Trophoblast cell (in vitro differentiated cells and primary cell): ENCODE results near the gene PANK4.
"Not testable (repeated sequence)": the region's sequence is repeated elsewhere in the genome, so short reads cannot be mapped to it uniquely, and the experiment has no call there.

ENCODE experiments used
- DNase-seq, 2 donors: peaks; one replicate each; pipeline ENCODE4 v3.0.0-alpha.2; 2016
- H2AFZ ChIP-seq: 2 replicates; pipeline ENCODE4 v1.6.1; 2013; ENCODE audit warnings: low read length, moderate library complexity, mild to moderate bottlenecking; ENCODE audit not compliant: insufficient read depth, poor library complexity
- H2AK5ac ChIP-seq: 2 replicates; pipeline ENCODE4 v1.6.1; 2013; ENCODE audit warnings: mild to moderate bottlenecking, low read length
- H2BK120ac ChIP-seq: 2 replicates; pipeline ENCODE4 v1.6.1; 2013; ENCODE audit warnings: low read length, mild to moderate bottlenecking, moderate library complexity; ENCODE audit not compliant: insufficient read depth, poor library complexity
- H2BK12ac ChIP-seq: 2 replicates; pipeline ENCODE4 v1.6.1; 2013; ENCODE audit warnings: mild to moderate bottlenecking, low read length, moderate library complexity
- H2BK5ac ChIP-seq: 2 replicates; pipeline ENCODE4 v1.6.1; 2013; ENCODE audit warnings: low read length, low read depth, moderate library complexity, mild to moderate bottlenecking; ENCODE audit not compliant: poor library complexity
- H3K14ac ChIP-seq: 2 replicates; pipeline ENCODE4 v1.6.1; 2013; ENCODE audit warnings: mild to moderate bottlenecking, low read length
- H3K18ac ChIP-seq: 2 replicates; pipeline ENCODE4 v1.6.1; 2013; ENCODE audit warnings: mild to moderate bottlenecking, low read length
- H3K23ac ChIP-seq: 2 replicates; pipeline ENCODE4 v1.6.1; 2013; ENCODE audit warnings: low read length
- H3K27ac ChIP-seq: 2 replicates; pipeline ENCODE4 v1.5.1; 2013; ENCODE audit warnings: low read depth, mild to moderate bottlenecking, inconsistent platforms, low read length, moderate library complexity
- H3K27me3 ChIP-seq: 2 replicates; pipeline ENCODE4 v1.6.1; 2013; ENCODE audit warnings: inconsistent platforms, mild to moderate bottlenecking, low read length, moderate library complexity; ENCODE audit not compliant: insufficient read depth
- H3K36me3 ChIP-seq, 2 experiments: 1 replicate in 1 of 2; 2 replicates in 1 of 2; pipeline ENCODE4 v1.6.1; 2013; ENCODE audit warnings: low read length in 2 of 2, mild to moderate bottlenecking in 2 of 2, moderate library complexity in 1 of 2; ENCODE audit not compliant: insufficient read depth in 2 of 2, control insufficient read depth in 1 of 2
- H3K4ac ChIP-seq: 2 replicates; pipeline ENCODE4 v1.6.1; 2013; ENCODE audit warnings: low read depth, mild to moderate bottlenecking, low read length, moderate library complexity
- H3K4me1 ChIP-seq, 2 experiments: 1 replicate in 1 of 2; 2 replicates in 1 of 2; pipeline ENCODE4 v1.6.1; 2013; ENCODE audit warnings: low read length in 2 of 2, mild to moderate bottlenecking in 2 of 2, moderate library complexity in 1 of 2; ENCODE audit not compliant: insufficient read depth in 2 of 2, control insufficient read depth in 1 of 2
- H3K4me2 ChIP-seq: 2 replicates; pipeline ENCODE4 v1.6.1; 2013; ENCODE audit warnings: inconsistent platforms, mild to moderate bottlenecking, low read length, moderate library complexity
- H3K4me3 ChIP-seq: 2 replicates; pipeline ENCODE4 v1.5.1; 2013; ENCODE audit warnings: mild to moderate bottlenecking, low read depth, low read length, inconsistent platforms
- H3K79me1 ChIP-seq: one replicate; pipeline ENCODE4 v1.6.1; 2013; ENCODE audit warnings: low read length
- H3K79me2 ChIP-seq: 2 replicates; pipeline ENCODE4 v1.6.1; 2013; ENCODE audit warnings: low read length, mild to moderate bottlenecking; ENCODE audit not compliant: control insufficient read depth, insufficient read depth, poor library complexity
- H3K9ac ChIP-seq: 2 replicates; pipeline ENCODE4 v1.6.1; 2013; ENCODE audit warnings: mild to moderate bottlenecking, low read length
- H3K9me3 ChIP-seq: 2 replicates; pipeline ENCODE4 v1.6.1; 2013; ENCODE audit warnings: low read depth, mild to moderate bottlenecking, control low read depth, inconsistent platforms, low read length; ENCODE audit not compliant: insufficient read depth
- H4K12ac ChIP-seq: 2 replicates; pipeline ENCODE4 v1.6.1; 2013; ENCODE audit warnings: low read depth, mild to moderate bottlenecking, low read length, moderate library complexity
- H4K8ac ChIP-seq: 2 replicates; pipeline ENCODE4 v1.6.1; 2013; ENCODE audit warnings: low read depth, mild to moderate bottlenecking, low read length, moderate library complexity
- H4K91ac ChIP-seq: one replicate; pipeline ENCODE4 v1.6.1; 2013; ENCODE audit warnings: low read depth, mild to moderate bottlenecking, low read length, moderate library complexity
- WGBS: extraction: QIAGEN DNeasy Blood & Tissue Kit; methylation state at CpG from one replicate; pipeline ENCODE4 v1.1.7; 2013; ENCODE audit warnings: missing lambda C conversion rate; ENCODE audit not compliant: insufficient read length, insufficient coverage; ENCODE audit errors: extremely low coverage; 5-methylcytosine and 5-hydroxymethylcytosine counted together

PANK4 gene

DNA sequence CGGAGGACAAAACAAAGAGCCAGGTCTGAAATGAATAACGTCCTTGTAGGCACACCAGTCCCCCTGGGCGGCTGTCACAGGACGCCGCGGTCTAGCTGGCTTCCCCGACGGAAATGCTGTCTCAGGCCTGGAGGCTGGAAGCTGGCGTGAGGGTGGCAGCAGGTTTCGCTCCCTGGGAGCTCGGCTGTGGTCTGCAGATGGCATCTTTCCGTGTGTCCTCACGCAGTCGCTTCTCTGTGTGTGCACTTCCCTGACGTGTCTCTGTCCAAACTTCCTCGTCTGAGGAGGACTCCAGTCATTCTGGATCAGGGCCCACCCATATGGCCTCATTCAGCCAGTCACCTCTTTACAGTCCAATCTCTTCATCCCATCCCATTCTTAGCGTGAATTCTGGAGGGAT, 43.9 kb upstream of the PANK4 start:
- Histone ChIP-seq H3K4me2 (no peak overlapping the region), H3K27me3 (no peaks in the 10 kb centered on the region), H4K91ac (no peak overlapping the region), H3K9me3 (peaks cover 2% of the 10 kb centered on the region), H3K4me1 (no peaks in the 10 kb centered on the region), H4K8ac (no peak overlapping the region), H3K23ac (no peak overlapping the region), H3K9ac (no peak overlapping the region), H2BK120ac (no peak overlapping the region), H3K4me3 (no peak overlapping the region), H3K27ac (no peak overlapping the region), H2AK5ac (no peak overlapping the region), H3K36me3 (no peaks in the 10 kb centered on the region), H3K79me2 (no peaks in the 10 kb centered on the region), H4K12ac (no peak overlapping the region), H3K14ac (no peak overlapping the region), H3K79me1 (no peaks in the 10 kb centered on the region), H3K4ac (no peak overlapping the region), H2BK5ac (no peak overlapping the region), H2BK12ac (no peak overlapping the region), H2AFZ (no peak overlapping the region), H3K18ac (no peak overlapping the region)
- no peak for DNase-seq
- no CpG with 5 or more reads among the region's 17 CpGs for WGBS

DNA sequence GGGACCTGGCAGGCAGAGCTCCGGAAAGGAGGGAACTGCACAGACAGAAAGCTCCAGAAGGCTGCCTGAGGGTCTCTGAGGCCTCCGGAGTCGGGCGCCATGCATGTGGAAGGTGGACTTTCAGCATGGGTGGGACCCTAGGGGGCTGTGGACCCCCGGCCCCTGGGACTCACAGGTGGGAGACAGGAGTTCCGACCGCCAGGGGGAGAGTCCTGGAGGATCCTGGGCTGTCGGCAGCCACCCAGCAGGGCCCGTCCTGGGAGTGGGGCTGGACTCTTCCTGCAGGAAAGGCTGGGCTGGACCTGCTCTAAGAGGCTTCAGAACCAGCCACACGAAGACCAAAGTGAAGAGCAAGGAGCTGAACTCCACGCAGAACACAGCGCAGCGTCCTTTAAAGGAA, 43.3 kb upstream of the PANK4 start:
- not testable (repeated sequence) for H3K27ac ChIP-seq, H3K36me3 ChIP-seq, H2AK5ac ChIP-seq, H4K12ac ChIP-seq, H3K79me2 ChIP-seq, H3K4ac ChIP-seq, H3K9ac ChIP-seq, DNase-seq, H2BK5ac ChIP-seq, H3K4me1 ChIP-seq, H3K4me2 ChIP-seq, H3K23ac ChIP-seq, H2AFZ ChIP-seq, H3K4me3 ChIP-seq, H3K18ac ChIP-seq, H3K79me1 ChIP-seq, H2BK120ac ChIP-seq, H3K27me3 ChIP-seq, H2BK12ac ChIP-seq, H3K9me3 ChIP-seq, H4K8ac ChIP-seq, H3K14ac ChIP-seq, H4K91ac ChIP-seq
- WGBS = no CpG with 5 or more reads among the region's 13 CpGs

DNA sequence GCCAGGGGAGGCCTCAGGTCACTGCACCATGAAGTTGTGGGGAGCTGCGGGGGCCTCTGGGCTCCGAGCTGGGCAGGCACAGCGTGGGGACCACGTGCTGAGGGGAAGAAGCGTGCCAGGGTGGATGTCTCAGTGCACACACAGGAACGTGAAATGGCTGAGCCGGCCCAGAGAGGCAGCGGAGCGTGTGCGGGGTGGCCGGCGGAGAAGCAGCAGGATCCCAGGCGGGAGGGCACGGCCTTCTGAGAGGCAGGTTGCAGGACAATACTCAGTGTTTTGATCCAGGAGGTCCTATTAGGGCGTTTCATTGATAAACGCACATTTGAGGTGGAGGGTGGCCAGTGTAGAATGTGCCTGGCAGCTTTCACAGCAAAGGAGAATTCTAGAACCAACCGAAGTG, 42.7 kb upstream of the PANK4 start:
- Histone ChIP-seq H2BK12ac (no peak overlapping the region), H2AFZ (no peak overlapping the region), H3K4me3 (no peak overlapping the region), H2BK120ac (no peak overlapping the region), H2AK5ac (no peak overlapping the region), H3K79me1 (no peaks in the 10 kb centered on the region), H3K36me3 (no peaks in the 10 kb centered on the region), H3K23ac (no peak overlapping the region), H3K9ac (no peak overlapping the region), H3K27me3 (no peaks in the 10 kb centered on the region), H3K18ac (no peak overlapping the region), H4K12ac (no peak overlapping the region), H3K27ac (no peak overlapping the region), H4K91ac (no peak overlapping the region), H3K4me1 (no peaks in the 10 kb centered on the region), H3K4ac (no peak overlapping the region), H4K8ac (no peak overlapping the region), H3K4me2 (no peak overlapping the region), H3K14ac (no peak overlapping the region), H3K79me2 (no peaks in the 10 kb centered on the region), H2BK5ac (no peak overlapping the region), H3K9me3 (peaks cover 2% of the 10 kb centered on the region)
- no CpG with 5 or more reads among the region's 17 CpGs for WGBS
- no peak for DNase-seq

DNA sequence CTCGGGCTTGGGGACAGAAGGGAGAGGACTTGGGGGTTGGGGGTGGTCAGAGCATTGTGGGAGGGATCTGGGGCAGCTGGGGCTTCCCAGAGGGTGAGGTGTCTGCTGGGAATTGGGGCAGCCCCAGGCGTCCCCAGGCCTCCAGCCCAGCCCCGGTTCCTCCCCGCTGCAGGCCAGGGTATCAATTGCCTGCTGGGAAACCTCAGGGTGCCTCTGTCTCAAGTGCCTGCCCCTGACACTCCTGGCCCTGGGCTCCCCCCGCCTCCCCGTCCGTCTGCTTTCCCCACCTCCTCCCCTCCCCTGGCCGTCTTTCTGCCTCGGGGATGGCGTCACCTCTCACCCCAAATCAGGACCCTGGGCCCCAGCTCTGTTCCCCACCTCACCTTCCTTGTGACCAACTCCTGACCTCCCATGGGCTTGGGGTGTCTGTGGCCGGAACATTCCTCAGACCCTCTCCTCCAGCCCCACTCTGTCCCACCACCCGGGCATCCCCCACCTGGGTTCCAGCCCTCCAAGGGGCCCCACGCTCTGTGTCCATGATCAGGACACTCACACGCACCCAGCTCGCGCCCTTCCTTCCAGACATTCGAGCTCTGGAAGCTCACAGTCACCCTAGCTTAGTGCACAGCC, 41.9 kb upstream of the PANK4 start:
- not testable (repeated sequence) for H3K9ac ChIP-seq, H3K4me1 ChIP-seq, H2BK5ac ChIP-seq, H4K8ac ChIP-seq, H4K91ac ChIP-seq, H3K18ac ChIP-seq, H3K4me3 ChIP-seq, H3K14ac ChIP-seq, H2AK5ac ChIP-seq, H3K27me3 ChIP-seq, H2BK12ac ChIP-seq, H2AFZ ChIP-seq, H3K23ac ChIP-seq, H3K79me1 ChIP-seq, H2BK120ac ChIP-seq, DNase-seq, H3K9me3 ChIP-seq, H4K12ac ChIP-seq, H3K36me3 ChIP-seq, H3K79me2 ChIP-seq, H3K4ac ChIP-seq, H3K4me2 ChIP-seq, H3K27ac ChIP-seq
- no CpG with 5 or more reads among the region's 17 CpGs for WGBS
